CD4-positive, alpha-beta T cell treated with Interleukin-6 for 4 hours (primary cell): ENCODE measurements around the gene ECEL1.
A peak's percentile ranks its signal among the peaks of the same experiment; 100 is the strongest.

Experiments used
- DNase-seq: peaks from one replicate; pipeline ENCODE4 v3.0.0-alpha.2; 2020; ENCODE audit warnings: mixed read lengths

The ECEL1 gene

DNA sequence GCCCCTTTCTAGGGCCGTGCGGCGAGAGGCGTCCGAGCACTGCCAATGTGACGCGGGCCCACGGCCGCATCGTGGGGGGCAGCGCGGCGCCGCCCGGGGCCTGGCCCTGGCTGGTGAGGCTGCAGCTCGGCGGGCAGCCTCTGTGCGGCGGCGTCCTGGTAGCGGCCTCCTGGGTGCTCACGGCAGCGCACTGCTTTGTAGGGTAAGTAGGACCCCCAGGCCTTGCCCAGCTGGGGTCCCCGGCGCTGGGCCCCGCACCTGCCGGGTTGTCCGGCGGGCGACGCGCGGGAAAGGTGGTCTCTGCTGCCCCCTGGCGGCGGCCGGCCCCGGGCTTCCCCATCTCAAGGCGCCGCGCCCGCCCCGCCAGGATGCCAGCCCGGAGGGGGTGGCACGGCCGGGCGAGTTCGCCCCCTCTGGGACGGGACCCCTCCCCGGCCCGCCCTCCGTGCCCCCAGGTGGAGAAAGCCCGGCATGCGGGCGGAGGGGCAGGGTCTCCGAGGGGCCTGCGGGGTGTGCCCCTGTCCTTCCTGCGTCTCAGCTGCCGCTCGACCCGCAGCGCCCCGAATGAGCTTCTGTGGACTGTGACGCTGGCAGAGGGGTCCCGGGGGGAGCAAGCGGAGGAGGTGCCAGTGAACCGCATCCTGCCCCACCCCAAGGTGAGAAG lies 34.5 kb upstream of the ECEL1 start:
- DNase-seq = peak; percentile 78

DNA sequence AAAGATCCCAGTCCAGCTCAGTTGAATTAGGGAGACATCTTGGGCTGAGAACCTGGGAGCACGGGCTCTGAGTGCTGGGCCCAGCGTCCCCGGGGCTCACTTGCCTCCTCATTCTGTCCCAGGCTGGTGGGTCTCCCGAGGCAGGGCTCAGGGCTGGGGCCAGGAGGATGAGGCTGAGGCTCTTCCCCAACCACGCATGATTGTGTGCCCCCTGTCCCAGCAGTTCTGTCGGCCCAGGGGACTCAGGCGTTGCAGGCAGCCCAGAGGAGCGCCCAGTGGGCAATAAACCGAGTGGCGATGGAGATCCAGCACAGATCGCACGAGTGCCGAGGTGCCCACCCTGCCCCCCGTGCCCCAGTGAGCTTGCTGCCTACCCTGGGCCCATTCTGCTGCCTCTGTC lies 33.5 kb upstream of the ECEL1 start:
- DNase-seq = no peak

- no peak for DNase-seq
Measured at GRCh38 chr2:232520489-232520888, 32.9 kb upstream of the ECEL1 start.

DNA sequence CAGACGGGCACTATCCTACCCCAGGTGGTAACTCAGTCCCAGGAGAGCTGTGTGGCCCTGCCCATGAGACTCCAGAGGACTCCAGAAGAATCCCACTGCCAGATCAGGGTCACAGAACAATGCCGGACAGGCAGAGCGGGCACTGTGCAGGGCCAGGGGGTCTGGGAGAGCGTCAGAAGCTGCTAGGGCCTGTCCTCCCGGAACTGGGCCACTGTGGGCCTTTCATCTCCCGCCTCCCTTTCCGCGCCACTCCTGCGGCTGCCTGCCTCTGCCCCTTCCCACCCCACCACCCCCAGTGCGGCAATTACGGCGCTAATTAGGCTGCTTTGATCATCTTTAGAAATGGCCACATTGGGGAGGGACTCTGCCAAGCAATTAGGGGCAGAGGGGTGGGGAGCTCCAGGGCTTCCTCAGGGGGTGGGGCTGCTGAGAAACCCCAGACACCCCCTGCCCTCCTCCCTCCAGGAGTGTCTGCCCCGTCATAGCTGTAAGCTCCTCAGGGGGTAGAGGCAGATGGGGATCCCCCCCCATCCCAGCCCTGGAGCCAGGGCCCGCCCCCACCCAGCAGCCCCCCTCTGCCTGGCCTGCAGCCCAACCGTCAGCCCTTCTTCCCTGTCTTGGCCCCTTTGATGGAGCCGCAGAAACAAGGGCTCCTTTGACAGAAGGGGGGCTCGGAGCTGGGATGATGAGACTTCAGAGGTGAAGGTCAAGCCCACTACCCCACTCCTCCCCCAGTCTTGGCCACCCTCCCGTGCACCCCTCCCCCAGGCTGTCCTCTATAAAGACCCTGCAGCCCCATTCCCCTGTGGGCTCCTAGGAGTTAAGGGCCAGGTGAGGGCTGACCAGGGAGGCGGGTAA lies 32.2 kb upstream of the ECEL1 start, which contains the start of gene PRSS56:
Gene PRSS56, plus strand, starts transcription at position 808 of the 858 bp plus-strand sequence. CDS start 211 bp downstream, outside the sequence.
- DNase-seq = no peak

DNA sequence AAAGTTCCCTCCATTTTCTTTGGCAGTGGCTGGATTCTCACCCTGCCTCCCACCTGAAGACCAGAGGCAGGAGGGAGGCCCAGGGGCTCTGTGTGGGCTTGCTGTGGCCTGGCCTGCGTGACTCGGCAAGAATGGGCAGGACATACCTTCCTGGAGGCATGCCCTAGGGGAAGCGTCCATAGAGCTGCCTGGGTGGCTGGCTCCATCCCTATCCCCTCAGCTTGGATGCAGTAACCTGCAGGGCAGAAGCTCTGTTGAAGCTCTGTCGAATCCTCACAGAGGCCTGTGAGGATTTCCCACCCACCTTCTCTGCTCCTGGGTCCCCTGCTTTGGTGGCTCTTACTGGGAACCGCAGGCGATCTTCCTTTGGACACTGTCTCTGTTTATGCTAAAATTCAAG lies 31.2 kb upstream of the ECEL1 start:
- DNase-seq = no peak

- DNase-seq = no peak
Measured at GRCh38 chr2:232516551-232516950, 28.9 kb upstream of the ECEL1 start.

- DNase-seq = no peak
Measured at GRCh38 chr2:232515639-232516038, 28.0 kb upstream of the ECEL1 start.

DNA sequence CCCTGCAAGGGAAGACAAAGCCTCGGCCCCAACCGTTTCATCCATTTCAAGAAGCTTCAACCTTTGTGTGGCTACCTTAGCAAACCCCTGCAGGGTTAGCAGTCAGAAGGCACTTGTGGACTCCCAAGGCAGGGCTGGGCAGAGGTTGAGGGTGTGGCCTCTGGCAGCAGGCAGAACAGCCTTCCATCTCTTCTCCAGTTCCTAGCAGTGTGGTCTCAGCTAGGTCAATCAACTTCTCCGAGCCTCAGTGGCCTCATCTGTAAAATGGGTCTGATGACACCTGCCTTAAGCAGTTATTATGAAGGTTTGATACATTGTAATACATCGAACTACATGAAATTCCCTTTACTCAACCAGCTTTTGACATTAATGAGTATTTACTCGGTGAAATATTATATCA lies 25.7 kb upstream of the ECEL1 start:
- DNase-seq = no peak

DNA sequence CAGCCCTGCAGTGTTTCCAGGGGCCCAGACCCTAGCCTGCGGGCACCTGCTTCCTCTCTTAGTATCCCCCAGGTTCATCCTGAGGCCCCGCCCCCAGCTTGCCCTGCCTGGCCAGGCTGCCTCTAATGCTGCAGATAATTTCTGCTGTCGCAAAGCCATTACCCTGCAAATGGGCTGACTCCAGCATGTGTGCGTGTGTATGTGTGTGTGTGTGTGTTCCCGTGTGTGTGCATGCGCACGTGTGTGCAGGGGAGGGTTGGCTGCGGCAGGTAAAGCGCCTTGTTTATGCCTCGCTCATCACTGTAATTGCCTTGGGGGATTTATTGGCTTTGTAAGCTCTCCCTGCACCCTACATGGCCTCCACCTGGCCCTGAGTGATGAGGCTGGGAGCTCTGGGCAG lies 25.0 kb upstream of the ECEL1 start:
- DNase-seq = no peak

DNA sequence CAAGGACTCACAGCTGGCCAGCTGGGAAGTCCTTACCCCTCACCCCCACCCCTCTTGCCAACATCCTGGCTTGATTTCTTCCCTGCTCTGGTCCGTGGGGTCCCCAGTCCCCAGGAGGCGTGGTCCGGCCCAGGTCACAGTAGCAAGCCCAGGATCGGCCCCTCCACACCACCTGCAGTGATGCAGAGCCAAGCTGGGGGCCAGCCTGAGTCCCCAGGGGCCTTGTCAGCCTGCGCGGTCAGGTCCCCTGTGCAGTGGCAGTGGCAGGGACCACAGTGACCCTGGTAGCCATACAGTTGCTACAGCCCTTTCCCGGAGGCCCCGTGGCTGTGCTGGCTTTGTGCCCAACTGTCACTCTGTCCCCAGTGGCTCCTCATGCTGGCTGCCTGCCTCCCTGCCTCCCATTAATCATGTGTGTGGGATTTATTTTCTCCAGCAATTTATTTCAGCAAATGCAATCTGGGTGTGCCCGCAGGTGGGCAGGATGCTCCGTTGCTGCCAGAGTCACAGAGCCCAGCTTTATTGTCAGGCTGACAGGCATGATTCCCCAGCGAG lies 23.8 kb upstream of the ECEL1 start:
- DNase-seq = no peak

- DNase-seq = no peak
Measured at GRCh38 chr2:232508251-232508650, 20.6 kb upstream of the ECEL1 start.

DNA sequence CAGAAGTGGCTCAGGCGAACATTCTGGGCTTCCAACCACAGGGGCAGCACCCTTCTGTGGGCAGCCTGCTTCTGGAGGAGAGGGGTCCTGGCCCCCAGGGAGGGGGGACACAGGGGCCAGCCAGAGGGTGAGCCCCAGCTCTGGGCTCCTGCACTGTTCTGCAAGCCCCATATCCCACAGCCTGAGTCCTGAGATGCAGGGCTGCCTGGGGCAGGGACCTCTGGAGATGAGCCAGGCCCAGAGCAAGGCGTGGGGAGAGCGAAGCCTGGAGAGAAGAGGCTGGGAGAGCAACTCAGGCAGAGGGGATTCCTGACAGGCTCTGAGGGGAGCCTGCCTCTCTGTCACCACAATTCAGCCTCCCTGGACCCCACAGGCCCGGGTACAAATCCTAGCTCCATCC lies 19.1 kb upstream of the ECEL1 start:
- no peak for DNase-seq

- no peak for DNase-seq
Measured at GRCh38 chr2:232505856-232506255, 18.2 kb upstream of the ECEL1 start.

- DNase-seq = no peak
Measured at GRCh38 chr2:232504438-232504837, 16.8 kb upstream of the ECEL1 start.

DNA sequence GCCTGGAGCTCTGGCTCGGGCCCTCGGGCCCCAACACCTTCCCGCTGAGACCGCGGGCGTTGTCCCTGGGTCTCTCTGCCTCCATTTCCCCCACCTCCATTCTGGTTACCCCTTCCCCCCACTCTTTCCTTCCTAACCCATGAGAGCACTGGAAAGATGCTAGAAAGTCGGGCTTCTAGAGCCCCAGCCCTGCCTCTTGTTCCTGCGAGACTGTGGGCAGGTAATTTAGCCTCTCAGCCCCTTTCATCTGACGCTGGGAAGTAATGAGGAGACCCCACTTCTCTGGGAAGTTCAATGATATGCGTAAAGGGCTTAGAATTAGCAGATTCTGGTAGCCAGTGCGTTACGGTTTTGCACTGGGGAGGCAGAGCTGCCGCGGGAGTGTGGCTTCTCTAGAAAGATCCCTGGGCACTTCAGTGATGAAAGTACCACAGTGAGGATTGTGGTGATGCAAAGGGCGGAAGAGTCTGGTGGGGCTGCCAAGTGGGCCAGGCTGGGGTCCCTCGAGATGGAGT lies 16.2 kb upstream of the ECEL1 start:
- no peak for DNase-seq

DNA sequence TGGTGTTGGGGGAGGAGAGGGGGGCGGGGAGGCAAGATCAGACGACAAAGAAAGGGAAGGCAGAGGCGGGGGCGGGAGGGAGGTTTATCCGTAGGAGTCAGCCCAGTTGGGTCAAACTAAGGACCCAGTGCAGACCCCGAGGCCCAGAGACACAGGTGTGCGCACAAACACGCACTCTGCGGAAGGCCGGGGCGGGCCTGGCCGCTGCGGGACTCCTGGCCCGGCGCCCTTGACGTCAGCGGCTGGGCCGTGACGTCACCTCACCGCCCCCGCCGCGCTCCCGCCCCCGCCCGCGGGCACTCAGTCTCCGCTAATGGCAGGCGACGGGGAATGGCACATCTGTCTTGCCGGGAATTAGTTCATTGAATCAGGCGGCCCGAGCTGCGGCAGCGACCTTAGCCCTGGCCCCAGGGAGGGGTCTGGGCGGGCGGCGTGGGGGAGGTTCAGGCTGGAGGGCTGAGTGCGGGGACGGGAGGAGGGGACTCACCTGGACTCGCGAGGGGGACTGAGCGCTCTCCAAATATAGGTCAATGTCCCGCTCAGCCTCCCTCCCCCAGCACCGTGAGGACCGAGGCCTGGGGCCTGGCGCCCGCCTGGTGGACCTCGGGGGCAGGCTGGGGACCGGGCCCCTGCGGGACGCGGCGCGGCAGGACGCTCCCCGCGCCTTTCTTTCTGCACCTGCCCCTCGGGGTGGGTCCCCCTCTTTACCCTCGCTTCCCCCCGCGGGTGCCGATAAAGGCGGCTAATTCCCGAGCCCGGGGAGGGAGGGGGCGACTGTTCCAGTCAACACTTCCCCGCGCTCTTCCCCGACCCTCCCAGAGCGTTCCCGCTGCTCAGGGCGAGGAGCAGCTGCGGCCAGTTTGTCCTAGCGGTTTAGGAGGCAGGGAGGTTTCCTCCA lies 15.5 kb upstream of the ECEL1 start:
- DNase-seq = peak; percentile 12

DNA sequence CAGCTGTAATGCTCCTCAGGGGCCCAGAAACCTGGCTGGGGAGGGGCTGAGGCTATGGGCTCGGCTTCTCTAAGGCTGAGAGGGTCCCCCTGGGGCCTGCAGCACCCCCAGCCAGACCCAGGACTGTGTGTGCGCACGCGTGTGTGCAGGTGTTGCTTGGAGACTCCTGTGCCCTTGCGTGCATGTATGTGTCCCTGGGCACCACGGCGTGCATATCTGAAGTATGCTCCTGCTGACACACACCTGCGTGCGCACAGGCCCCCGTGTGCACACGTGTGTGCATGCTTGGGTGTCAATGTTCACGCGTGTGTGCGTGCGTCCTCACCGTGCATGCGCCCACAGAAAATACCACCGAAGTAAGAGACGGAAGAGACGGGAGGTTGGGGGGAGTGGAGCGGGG lies 14.9 kb upstream of the ECEL1 start:
- no peak for DNase-seq

GRCh38 chr2:232501794-232502390 lies 14.3 kb upstream of the ECEL1 start:
- DNase-seq = no peak

- no peak for DNase-seq
Measured at GRCh38 chr2:232501331-232501771, 13.7 kb upstream of the ECEL1 start.

GRCh38 chr2:232498452-232498851 lies 10.8 kb upstream of the ECEL1 start:
- DNase-seq = no peak

DNA sequence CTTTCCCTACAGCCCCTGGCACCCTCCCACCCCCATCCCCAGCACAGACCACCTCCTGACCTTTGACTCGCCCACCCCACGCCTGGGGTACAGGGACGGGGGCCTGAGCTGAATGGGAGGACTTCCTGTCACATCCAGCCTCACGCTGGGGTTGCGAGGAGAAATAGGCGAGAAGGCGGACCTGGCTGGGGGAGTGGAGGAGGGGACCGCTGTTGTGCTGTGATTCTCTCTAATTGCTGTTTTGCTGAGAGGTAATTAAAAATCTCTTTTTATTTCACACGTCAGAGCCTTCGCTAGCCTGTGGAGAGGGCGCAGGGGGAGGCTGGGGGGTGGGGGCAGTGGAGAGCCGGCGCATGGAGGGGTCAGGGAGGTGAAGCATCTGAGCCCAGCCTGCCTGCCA lies 9.7 kb upstream of the ECEL1 start:
- DNase-seq = no peak
